HT-29 (cell line): ENCODE measurements around the gene PARD6B. TPM values are rescaled to one million over a fixed set of nuclear protein-coding genes. Genes with fewer than 3 reads are reported as not detected.
A peak's percentile ranks its signal among the peaks of the same experiment; 100 is the strongest.

Experiments
- DNase-seq: peaks from one replicate; pipeline ENCODE4 v3.0.0-alpha.2; 2015; ENCODE audit warnings: low spot score
- total RNA-seq: library from RNA; depleted of rRNA; stranded (reverse); fragments of >200 nt; shearing (Covaris generic); gene quantifications from 2 replicates; pipeline ENCODE4 v1.2.3, GENCODE V29; 2014

PARD6B gene
- total RNA-seq, 1 experiment from 2014 or later = 29.9 TPM

DNA sequence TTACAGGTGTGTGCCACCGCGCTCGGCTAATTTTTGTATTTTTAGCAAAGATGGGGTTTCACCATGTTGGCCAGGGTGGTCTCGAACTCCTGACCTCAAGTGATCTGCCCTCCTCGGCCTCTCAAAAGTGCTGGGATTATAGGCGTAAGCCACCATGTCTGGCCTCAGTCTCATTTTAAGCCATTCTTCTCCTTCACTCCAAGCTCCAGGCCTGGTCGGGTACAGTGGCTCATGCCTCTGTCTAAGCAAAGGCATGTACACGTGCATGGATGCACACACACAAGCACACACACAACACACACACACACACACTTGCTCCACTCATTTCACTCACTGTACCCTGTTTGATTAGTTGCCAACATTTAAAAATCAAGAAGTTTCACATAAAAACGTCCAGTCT is 7.7 kb upstream of the PARD6B start:
- DNase-seq = no peak

DNA sequence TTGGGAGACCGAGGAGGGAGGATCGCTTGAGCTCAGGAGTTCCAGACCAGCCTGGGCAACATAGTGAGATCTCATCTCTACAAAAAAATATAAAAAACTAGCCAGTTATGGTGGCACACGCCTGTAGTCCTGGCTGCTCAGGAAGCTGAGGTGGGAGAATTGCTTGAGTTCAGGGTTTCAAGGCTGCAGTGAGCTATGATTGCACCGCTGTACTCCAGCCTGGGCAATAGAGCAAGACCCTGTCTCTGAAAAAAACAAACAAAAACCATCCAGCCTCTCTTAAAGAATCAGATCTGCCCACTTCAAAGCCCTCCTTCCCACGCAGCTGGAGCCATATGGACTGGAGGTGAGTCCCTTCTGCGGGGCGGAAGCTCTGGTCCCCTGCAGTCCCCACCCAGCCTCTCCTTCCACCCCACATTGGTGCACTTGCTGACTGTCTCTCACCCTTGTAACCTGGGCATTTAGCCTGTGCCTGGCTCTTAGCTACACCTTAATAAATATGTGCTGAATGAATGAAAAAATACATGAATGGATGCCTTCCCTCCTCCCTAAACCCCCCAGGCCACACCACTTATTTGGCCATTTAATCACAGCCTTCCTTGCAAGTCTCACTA is 7.2 kb upstream of the PARD6B start:
- DNase-seq = no peak

DNA sequence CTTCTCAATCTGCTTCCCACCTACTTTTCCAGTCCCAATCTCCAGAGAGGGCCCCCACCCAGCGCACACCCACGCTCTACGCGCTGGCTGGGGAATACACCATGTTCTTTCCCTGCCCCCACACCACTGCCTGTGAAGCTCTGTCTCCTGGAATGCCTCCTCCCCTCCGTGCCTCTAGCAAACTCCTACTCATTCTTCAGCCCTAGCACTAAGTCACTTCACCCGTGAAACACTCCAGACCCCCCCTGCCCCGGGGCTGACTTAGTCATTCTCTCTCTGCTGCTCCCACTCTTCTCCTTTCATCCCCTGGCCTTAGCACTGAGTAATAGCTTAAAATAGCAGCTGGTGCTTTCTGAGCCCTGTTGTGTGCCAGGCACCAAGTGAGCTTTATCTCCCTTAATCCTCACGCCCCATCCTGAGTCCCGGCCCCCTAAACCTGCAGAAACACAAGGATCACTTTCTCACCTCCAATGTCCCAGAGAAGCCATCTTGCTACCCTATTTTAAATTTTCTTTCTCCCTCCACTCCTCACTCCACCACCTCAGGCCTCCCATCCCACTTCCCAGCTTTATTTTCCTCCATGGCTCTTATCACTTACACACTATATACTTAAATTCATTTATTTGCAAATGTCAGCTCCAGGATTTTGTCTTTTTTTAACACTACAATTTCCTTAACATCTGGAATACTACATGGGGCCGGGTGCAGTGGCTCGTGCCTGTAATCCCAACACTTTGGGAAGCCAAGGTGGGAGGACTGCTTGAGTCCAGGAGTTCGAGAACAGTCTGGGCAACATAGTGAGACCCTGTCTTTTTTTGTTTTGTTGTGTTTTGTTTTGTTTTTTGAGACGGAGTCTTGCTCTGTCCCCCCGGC is 6.3 kb upstream of the PARD6B start:
- peak; percentile 84 for DNase-seq

- no peak for DNase-seq
Measured at GRCh38 chr20:50725724-50726005, 5.7 kb upstream of the PARD6B start.

GRCh38 chr20:50726955-50727791 is 4.2 kb upstream of the PARD6B start:
- DNase-seq = no peak

DNA sequence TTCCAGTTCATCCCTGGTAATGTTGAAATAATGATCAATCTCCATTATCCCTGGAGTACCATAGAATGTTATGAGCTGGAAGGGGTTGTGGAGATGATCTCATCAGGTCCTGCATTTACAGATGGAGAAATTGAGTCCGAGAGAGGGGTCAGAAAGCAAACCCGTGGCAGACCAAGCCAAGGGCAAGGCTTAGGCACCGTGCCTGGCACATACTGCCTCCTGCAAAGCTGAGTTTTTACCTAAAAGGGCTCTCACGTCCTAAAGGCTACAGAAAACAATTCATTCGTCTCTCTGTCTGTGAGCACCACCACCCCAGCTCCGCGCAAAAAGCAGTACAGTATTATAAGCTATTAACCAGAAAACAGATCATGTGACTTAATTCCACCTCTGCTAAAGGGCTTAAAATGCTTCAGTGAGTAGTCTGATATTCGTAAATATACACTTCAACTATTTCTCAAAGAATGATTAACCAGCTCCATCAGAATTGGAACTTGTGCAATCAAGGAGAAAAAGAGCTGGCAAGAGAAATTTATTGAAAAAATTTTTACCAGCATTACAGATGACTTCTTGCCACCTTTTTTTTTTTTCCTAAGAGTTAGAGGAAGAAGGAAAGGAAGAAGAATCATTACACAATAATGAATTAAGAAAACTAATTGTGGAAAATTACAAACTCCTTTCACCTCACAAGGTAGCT is 3.4 kb upstream of the PARD6B start:
- DNase-seq = peak; percentile 83

DNA sequence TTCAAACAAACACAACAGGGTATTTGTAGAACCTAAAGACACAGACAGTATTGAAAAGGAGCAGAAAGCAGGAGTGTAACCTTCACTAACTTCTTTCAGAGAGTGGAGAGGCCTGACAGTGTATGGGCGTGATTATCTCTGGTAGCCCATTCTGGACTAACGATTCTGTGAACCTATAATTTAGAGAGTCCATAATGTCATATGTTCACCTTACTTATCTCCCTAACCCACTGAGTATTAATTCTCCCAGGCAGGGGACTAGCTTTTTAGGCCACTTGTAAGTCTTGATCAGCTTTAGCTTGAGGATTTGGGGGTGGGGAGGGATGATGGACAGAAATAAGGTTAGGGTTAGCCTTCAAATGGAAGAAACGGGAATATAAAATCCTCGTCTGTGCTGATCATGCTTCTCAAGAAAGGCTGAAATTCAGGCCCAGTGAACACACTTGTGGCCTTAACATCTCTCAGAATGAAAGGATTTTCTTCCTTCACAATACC is 2.8 kb upstream of the PARD6B start:
- DNase-seq = peak; percentile 76

GRCh38 chr20:50728981-50729874 is 2.2 kb upstream of the PARD6B start:
- peak; percentile 97 for DNase-seq

DNA sequence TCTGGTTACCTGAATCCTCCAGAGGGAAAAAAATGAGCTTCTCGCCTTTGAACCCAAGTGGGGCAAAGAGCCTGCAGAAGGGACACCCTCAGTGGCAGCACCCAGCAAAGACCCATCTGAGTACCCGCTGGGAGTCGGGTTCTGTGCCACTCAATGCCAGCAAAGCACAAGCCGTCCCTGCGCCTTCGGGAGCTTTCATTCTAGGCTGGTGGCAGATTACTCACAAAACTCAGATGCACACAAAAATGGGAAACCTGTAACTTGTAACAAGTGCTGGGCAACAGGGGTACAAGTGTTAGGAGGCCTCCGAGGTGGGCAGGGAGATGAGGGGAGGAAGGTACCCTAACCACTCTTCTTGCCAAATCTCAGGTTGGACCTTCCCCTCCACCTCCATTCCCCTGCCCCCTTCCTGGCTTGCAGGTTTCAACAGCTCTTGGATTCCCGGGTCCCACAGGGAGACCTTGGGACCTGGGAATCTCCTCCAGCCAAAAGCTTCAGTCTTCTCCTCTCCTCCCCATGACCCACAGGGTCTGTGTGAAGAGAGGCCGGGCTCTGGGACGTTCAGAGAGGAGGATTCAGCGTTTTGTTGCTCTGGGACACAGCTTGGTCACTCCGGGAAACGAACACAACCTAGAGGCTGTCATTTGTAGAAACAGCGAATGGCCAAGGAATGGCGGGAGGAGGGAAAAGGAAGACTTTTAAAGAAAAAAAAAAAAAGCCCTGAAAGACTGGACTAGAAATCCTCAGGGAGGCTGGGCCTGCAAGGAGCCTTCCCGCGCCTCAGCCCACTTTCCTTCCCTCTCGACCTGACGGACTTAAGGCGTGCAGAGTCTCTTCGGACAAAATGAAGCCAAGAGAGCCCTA is 1.2 kb upstream of the PARD6B start:
- DNase-seq = peak; percentile 79

GRCh38 chr20:50730765-50731054 is 670 bp upstream of the PARD6B start:
- no peak for DNase-seq

DNA sequence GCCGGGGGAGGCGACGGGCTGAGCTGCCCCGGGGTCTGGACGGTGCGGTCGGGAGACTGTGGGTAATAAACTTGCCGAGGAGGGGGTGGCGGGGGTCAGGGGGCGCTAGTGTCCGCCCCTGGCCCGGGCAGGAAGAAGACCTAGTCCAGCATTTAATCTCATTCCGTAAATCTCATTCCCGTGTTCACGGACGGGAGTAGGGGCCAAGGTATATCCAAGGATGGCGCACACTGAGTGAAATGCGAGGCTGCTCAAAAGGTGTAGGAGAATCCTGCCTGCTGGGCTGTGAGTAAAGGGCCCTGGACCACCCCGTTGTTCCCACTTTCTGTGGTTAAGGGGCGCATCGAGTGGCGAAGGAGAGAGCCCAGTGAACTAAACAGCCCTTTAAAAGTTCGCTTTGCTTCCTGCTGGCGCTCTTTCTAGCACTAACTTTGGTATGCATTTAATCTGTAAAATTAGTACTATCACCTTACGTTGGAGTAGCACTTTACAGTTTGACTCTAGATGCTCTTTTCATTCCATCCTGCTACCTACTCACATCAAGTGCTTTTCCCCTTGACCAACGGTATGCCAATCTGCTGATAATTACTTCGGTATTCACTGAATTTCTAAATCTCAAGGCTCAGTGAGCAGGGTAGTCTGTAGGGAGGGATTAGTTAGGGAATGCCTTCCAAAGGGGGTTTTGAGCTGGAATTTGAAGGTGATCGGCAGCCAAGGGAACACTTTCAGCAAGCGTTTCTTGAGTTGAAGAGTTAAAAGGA is 730 bp downstream of the PARD6B start:
- peak; percentile 69 for DNase-seq

DNA sequence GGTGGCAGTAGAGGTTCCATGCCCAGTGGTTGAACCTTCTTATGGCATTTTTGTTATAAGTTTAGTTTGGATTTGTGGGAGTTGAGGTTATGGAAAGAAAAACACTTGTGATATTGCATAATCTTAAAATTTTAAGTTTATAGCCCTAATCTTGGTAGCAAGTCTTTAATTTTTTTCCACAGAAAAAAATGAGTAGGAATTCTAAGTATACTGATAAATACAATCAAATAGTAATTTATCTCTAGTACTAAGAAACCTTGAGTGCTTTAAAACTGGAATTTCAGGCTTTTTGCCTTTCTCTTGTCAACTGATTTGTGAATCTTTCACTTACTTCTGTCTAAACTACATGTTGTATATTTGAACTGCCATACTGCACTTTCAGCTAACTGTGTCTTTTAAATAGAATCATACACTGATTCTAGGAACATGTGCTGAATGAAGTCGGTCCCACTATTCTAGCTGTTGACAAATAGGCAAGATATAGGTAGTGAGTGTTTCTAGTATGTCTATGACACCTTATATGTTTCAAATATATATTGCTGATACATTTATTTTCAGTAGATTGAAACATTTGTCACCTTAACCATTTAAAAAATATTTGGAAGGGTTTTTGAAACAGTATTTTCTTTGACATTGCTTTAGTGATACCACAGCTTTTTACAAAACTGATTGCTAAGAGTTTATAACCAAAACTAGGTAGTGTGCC is 2.4 kb downstream of the PARD6B start:
- no peak for DNase-seq

DNA sequence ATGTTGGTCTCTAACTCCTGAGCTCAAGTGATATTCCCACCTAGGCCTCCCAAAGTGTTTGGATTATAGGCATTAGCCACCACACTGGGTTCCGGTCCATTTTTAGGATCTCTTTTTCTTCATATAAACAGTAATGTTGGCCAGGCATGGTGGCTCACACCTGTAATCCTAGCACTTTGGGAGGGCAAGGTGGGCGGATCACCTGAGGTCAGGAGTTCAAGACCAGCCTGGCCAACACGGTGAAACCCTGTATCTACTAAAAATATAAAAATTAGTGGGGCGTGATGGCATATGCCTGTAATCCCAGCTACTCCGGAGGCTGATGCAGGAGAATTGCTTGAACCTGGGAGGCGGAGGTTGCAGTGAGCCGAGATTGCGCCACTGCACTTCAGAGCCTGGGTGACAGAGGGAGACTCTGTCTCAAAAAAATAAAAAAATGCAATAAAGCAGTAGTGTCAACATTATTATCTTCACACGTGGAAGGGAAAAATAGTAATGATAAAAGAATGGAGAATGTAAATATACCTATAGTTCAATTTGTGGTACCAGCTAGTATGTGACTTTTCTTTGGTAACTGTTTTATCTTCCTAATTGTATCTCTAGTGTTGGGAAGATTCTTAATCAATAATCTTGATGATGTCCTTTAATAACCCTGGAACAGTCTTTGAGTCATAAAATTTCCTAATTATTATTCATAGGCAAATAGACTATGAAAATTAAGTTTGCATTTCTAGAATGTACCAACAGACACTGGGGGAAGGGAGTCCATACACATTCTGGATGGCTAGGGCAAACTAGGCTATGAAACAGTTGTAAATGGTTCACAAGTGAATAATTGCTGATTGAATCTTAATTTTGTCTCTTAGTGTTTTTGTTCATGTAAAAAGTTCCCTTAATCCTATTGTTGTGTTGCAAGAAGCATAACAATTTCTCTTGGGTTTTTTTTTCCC is 3.6 kb downstream of the PARD6B start:
- DNase-seq = no peak

DNA sequence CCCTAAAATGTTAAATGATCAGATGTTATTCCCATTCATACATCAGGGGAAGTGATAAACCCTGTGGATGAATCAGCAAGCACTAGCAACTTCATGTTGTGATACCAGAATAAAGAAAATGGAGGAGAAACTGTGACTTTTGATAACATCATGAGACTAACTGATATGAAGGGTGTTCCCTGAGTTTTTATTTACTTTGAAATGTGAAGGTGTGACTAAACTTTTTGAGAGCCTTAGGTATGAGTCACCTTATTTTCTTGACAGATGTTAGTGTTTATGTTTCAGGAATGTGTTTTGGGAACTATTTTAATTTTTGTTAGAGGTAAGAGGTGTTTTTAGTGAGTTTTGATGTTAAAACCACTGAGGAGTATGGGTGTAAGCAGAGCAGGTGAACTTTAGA is 4.4 kb downstream of the PARD6B start:
- no peak for DNase-seq

GRCh38 chr20:50737352-50737751 is 6.0 kb downstream of the PARD6B start:
- no peak for DNase-seq

DNA sequence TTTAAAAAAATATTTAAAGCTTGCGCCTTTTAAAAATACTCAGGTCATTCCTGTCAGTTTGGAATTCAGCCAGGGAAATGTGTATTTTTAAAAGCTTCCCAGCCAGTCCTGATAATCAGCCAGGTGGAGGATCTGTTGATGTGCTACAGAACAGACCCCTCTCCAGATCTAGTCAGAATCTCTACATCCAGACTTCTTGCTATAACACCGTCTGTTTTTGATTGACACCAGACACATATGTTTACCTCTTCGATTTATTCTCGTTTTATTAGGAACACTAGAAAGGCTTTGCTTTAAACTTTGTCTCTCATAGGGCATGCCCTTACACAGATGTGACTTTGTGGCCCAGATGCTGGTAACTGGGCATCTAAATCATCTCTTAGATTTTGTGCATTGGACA is 11.7 kb downstream of the PARD6B start:
- no peak for DNase-seq

DNA sequence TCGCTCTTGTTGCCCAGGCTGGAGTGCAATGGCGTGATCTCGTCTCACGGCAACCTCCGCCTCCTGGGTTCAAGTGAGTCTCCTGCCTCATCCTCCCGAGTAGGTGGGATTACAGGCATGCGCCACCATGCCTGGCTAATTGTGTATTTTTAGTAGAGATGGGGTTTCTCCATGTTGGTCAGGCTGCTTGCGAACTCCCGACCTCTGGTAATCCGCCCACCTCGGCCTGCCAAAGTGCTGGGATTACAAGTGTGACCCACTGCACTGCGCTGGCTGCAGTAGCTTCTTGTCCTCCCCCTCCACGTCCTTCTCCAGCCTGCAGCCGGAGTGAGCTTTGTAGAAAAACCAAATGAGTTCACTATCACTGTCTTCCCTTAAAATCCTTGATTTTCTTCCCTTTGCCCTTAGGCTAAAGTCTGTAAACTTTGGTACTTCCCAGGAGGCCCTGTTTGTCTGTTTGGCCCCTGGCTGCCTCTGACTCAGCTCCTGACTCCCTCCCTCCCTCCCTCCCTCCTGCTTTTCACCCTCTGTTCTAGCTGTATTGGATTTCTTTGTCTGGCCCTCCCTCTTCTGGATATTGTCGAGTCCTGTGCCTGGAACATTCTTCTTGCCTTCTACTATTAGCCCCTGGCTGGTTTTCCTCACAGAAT is 12.9 kb downstream of the PARD6B start:
- DNase-seq = peak; percentile 94
